ENCODE data around the gene DDX27. TPM values are rescaled to one million over a fixed set of nuclear protein-coding genes. Genes with fewer than 3 reads are reported as not detected.

Gene DDX27
- total and polyA plus RNA-seq, 2 of the 13 experiments (the other 11 are each of a cell fraction or from before 2014, with no cell fraction given) = 42.6 to 72.8 TPM

- TF ChIP-seq ZNF891 (CRISPR knock-in tag; IDR thresholded peaks at IDR 0.05) (peak; percentile 66), GABPA (IDR thresholded peaks at IDR 0.05; ENCODE audit: low read depth, low read length) (peak; percentile 39), GABPA (CRISPR knock-in tag; IDR thresholded peaks at IDR 0.05; ENCODE audit: low read depth) (peak; percentile 84), ZNF354B (CRISPR knock-in tag; IDR thresholded peaks at IDR 0.05) (peak; percentile 93), TRIM22 (IDR thresholded peaks at IDR 0.05) (no peak), BRF2 (CRISPR knock-in tag; IDR thresholded peaks at IDR 0.05) (peak; percentile 96; the same call in 1 of the 2 replicates), SIN3B (IDR thresholded peaks at IDR 0.05; ENCODE audit: low read length) (peak; percentile 71), ZNF235 (CRISPR knock-in tag; IDR thresholded peaks at IDR 0.05; ENCODE audit: borderline replicate concordance) (peak; percentile 98), ZNF335 (CRISPR knock-in tag; IDR thresholded peaks at IDR 0.05) (peak; percentile 96), NONO (IDR thresholded peaks at IDR 0.05) (no peak), NONO (CRISPR knock-in tag; conservative IDR thresholded peaks at IDR 0.05) (peak; percentile 93), ATF6 (CRISPR knock-in tag; conservative IDR thresholded peaks at IDR 0.05) (peak; percentile 68; the same call in 1 of the 2 replicates), BCL3 (CRISPR knock-in tag; IDR thresholded peaks at IDR 0.05) (peak; percentile 78), RCOR2 (CRISPR knock-in tag; IDR thresholded peaks at IDR 0.05) (no peak), ZNF577 (CRISPR knock-in tag; IDR thresholded peaks at IDR 0.05; ENCODE audit: borderline replicate concordance, low read depth) (peak; percentile 94; the same call in 1 of the 2 replicates), DMTF1 (CRISPR knock-in tag; IDR thresholded peaks at IDR 0.05) (0 out of 2 replicates have a peak, but pooled peaks have one; percentile 53), ZNF343 (CRISPR knock-in tag; IDR thresholded peaks at IDR 0.05) (peak; percentile 98), SIX4 (CRISPR knock-in tag; IDR thresholded peaks at IDR 0.05) (peak; percentile 86), ZNF20 (CRISPR knock-in tag; IDR thresholded peaks at IDR 0.05) (peak; percentile 80; the same call in 1 of the 2 replicates)
These were observed 59.0 kb downstream of the DDX27 start, which contains the start of gene ZNFX1 (continued) for GRCh38 chr20:49278036-49278817.
